HepG2 (cell line): ENCODE measurements around the gene RPL38. TPM values are rescaled to one million over a fixed set of nuclear protein-coding genes. Genes with fewer than 3 reads are reported as not detected.
A peak's percentile ranks its signal among the peaks of the same experiment; 100 is the strongest.

Experiments used
- ATAC-seq: fragments of 200-7000 bp; cut with Tn5 transposase; 3 replicates; pipeline ENCODE4 v1.9.1; 2020; ENCODE audit warnings: mild to moderate bottlenecking, moderate library complexity
- BruUV-seq: library from RNA; stranded (reverse); fragments of 400-500 nt; replicated peaks from 2 replicates; lab custom pipeline; 2021; lab: Mats Ljungman, UMichigan
- CTCF ChIA-PET: fragments of 300-600 bp; formaldehyde crosslinking; extraction: SDS; loops from one replicate; lab custom pipeline; 2021; ENCODE audit warnings: low total read pairs, inconsistent platforms, low intra/inter-chr PET ratio; lab: Yijun Ruan, JAX
- POLR2A ChIA-PET: fragments of 350-600 bp; sonication (Branson Sonifier 250); formaldehyde crosslinking; loops from one replicate; lab custom pipeline; 2020; ENCODE audit warnings: antibody characterized with exemption, inconsistent platforms; lab: Yijun Ruan, JAX
- DNase-seq: peaks from one replicate; pipeline ENCODE4 v3.0.0-alpha.2; 2015; ENCODE audit warnings: low spot score
- FAIRE-seq: peaks from 3 replicates; lab custom pipeline; 2011; peaks lifted over from hg19 to GRCh38; lab: Jason Lieb, UNC
- H2AFZ ChIP-seq: one replicate; pipeline ENCODE4 v1.6.1; 2011; ENCODE audit warnings: low read length, inconsistent platforms
- H3K27ac ChIP-seq: fragments of 300-600 bp; 3 replicates; pipeline ENCODE4 v1.8.0; 2011; ENCODE audit warnings: mixed run types, mild to moderate bottlenecking, mixed read lengths, low read length, inconsistent platforms; ENCODE audit not compliant: insufficient read depth; ENCODE audit errors: extremely low read length
- H3K27me3 ChIP-seq, 2 experiments: fragments of 200-600 bp in 1 of 2; 2 replicates in 1 of 2; 3 replicates in 1 of 2; pipeline versions ENCODE4 v1.6.0 to v1.8.0; 2011; ENCODE audit warnings: low read length in 2 of 2, mild to moderate bottlenecking in 2 of 2, moderate library complexity in 2 of 2, inconsistent platforms in 1 of 2; ENCODE audit not compliant: insufficient read depth in 2 of 2, control insufficient read depth in 1 of 2
- H3K36me3 ChIP-seq, 2 experiments: fragments of 200-600 bp in 1 of 2; replicated peaks in 1 of 2; 2 replicates in 1 of 2; 3 replicates in 1 of 2; pipeline versions ENCODE4 v1.5.1 to v1.8.0; 2011; ENCODE audit warnings: low read length in 2 of 2, inconsistent platforms in 1 of 2; ENCODE audit not compliant: insufficient read depth in 2 of 2, control insufficient read depth in 1 of 2
- H3K4me1 ChIP-seq: 2 replicates; pipeline ENCODE4 v1.5.1; 2012; ENCODE audit warnings: low read length, inconsistent platforms; ENCODE audit not compliant: insufficient read depth
- H3K4me2 ChIP-seq: 2 replicates; pipeline ENCODE4 v1.6.0; 2011; ENCODE audit warnings: low read depth, low read length, inconsistent platforms
- H3K4me3 ChIP-seq, 3 experiments: fragments of 200-600 bp in 1 of 3; sonication (generic), shearing (Covaris generic) in 1 of 3; replicated peaks in 1 of 3; 2 replicates each; pipeline ENCODE4 v1.5.1; 2011 to 2016; ENCODE audit warnings: low read length in 3 of 3, inconsistent platforms in 2 of 3, low read depth in 2 of 3, mild to moderate bottlenecking in 2 of 3, control low read depth in 1 of 3, mixed read lengths in 1 of 3; ENCODE audit not compliant: insufficient read depth in 1 of 3
- H3K79me2 ChIP-seq: one replicate; pipeline ENCODE4 v1.6.1; 2011; ENCODE audit warnings: low read length, inconsistent platforms; ENCODE audit not compliant: insufficient read depth
- H3K9ac ChIP-seq: 2 replicates; pipeline ENCODE4 v1.6.0; 2011; ENCODE audit warnings: mild to moderate bottlenecking, low read depth, low read length, inconsistent platforms; ENCODE audit not compliant: insufficient read depth
- H3K9me3 ChIP-seq: 2 replicates; pipeline ENCODE4 v1.5.1; 2012; ENCODE audit warnings: mild to moderate bottlenecking, low read length
- H4K20me1 ChIP-seq: 2 replicates; pipeline ENCODE4 v1.6.0; 2011; ENCODE audit warnings: inconsistent platforms, mild to moderate bottlenecking, low read length, moderate library complexity; ENCODE audit not compliant: insufficient read depth
- FOSL2 ChIP-seq: sonication (generic); formaldehyde crosslinking; IDR thresholded peaks from 2 replicates; pipeline ENCODE4 v1.4.0; 2020; ENCODE audit warnings: missing genetic modification reagents
- FOXO1 ChIP-seq: sonication (generic); formaldehyde crosslinking; IDR thresholded peaks from 2 replicates; pipeline ENCODE4 v1.4.0; 2020; ENCODE audit warnings: missing genetic modification reagents
- MAF1 ChIP-seq: sonication (generic); formaldehyde crosslinking; IDR thresholded peaks from 2 replicates; pipeline ENCODE4 v1.5.0; 2020; ENCODE audit warnings: missing genetic modification reagents, borderline replicate concordance
- MTF2 ChIP-seq: sonication (generic); formaldehyde crosslinking; IDR thresholded peaks from 2 replicates; pipeline ENCODE4 v1.5.0; 2020; ENCODE audit warnings: missing genetic modification reagents, borderline replicate concordance
- PHF21A ChIP-seq: sonication (generic); formaldehyde crosslinking; IDR thresholded peaks from 2 replicates; pipeline ENCODE4 v1.5.0; 2020; ENCODE audit warnings: mild to moderate bottlenecking, missing genetic modification reagents
- RARA ChIP-seq: IDR thresholded peaks from 2 replicates; pipeline ENCODE4 v1.6.1; 2016; ENCODE audit warnings: missing genetic modification reagents, missing compliant biosample characterization
- WGBS: methylation state at CpG from one replicate; pipeline ENCODE4 v1.1.6; 2017; ENCODE audit warnings: low lambda C conversion rate; 5-methylcytosine and 5-hydroxymethylcytosine counted together
- in situ Hi-C: cut with HindIII; loops from 2 replicates; pipeline ENCODE4 v1.10.0; 2017; ENCODE audit warnings: low pct_unique_long_range_greater_than_20kb; ENCODE audit not compliant: extremely low pct_ligation_motif_present
- intact Hi-C: fragments of 100-400 bp; cut with micrococcal nuclease; formaldehyde crosslinking; loops from one replicate; pipeline ENCODE4 v1.10.0; 2022; ENCODE audit not compliant: unreplicated experiment
- polyA plus RNA-seq, 8 experiments: library from polyadenylated mRNA; depleted of rRNA in 3 of 8; stranded (reverse) in 7 of 8; unstranded in 1 of 8; fragments of >200 nt; fragmentation: Illumina TruSeq in 4 of 8; extraction: Trizol in 4 of 8; gene quantifications; 2 replicates each; pipeline versions ENCODE4 v1.2.1 to v1.2.3, GENCODE V29; 2011 to 2016; ENCODE audit warnings: low read depth in 4 of 8, missing spikeins in 1 of 8, mixed read lengths in 1 of 8; ENCODE audit not compliant: insufficient read depth in 1 of 8
- total RNA-seq, 5 experiments: library from RNA; depleted of rRNA; stranded (reverse); fragments of >200 nt; fragmentation: Illumina TruSeq; extraction: Trizol; gene quantifications; 2 replicates each; pipeline ENCODE4 v1.2.3, GENCODE V29; 2016; ENCODE audit warnings: low read depth in 1 of 5
- TF ChIP-seq, protein P1 (sequence below): sonication (generic); formaldehyde crosslinking; IDR thresholded peaks from 2 replicates; pipeline ENCODE4 v1.4.0; 2020; ENCODE audit warnings: missing genetic modification reagents

The RPL38 gene
- total and polyA plus RNA-seq, 2 of the 13 experiments (the other 11 are each of a cell fraction or from before 2014, with no cell fraction given) = 2,370 to 2,372 TPM

DNA sequence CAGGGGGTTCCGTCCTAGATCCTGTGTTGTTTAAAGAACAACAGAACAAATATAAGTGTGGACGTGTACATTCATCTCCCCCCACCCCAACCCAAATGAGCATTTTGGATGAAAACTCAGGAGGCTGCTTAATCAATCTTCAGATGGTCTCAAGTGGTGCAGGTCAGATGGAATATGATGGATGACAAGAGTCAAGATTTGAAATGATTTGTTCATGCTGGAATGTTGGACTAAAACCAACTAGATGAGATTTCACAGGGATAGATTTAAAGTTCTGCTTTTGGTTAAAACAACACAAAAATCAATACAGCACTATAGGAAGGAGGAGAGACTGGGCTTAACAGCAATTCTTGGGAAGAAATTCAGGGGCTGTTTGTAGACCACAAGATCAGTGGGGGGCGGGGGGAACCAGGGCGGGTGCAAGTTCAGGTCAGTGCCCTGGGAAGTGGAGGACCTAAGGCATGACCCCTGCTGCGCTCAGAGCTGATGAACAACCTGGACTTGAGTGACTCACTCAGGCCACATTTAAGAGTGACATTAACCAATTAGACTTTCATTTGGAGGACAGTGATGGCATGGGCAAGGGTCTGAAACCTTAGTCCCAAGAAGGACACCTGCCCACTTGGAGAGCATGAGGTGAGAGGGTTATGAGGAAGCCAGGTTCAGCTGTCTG, 25.0 kb downstream of the RPL38 start:
- Histone ChIP-seq H3K4me1 (0 out of 2 replicates have a peak, but pooled peaks cover 10% of the 10 kb centered on the region), H3K9ac (no peak overlapping the region), H3K4me3 (no peak overlapping the region), H3K4me2 (no peak overlapping the region), H3K36me3 (no peaks in the 10 kb centered on the region), H3K79me2 (no peaks in the 10 kb centered on the region), H3K27ac (no peak overlapping the region), H2AFZ (no peak overlapping the region), H3K9me3 (no peaks in the 10 kb centered on the region), H3K27me3 (peaks cover 0 to 4% of the 10 kb centered on the region in 2 experiments; a peak in 1 of 5 replicates), H4K20me1 (no peaks in the 10 kb centered on the region)
- FAIRE-seq (no peak), DNase-seq (no peak), ATAC-seq (no peak)
- ChIA-PET CTCF (no interaction called here), POLR2A (no interaction called here)
- WGBS = 13% methylated on average over 5 of the region's 5 CpGs
- TF ChIP-seq MAF1 = no peak
- no peak for TF ChIP-seq MTF2 (CRISPR knock-in tag)
- TF ChIP-seq PHF21A = no peak
- no peak for TF ChIP-seq FOXO1 (CRISPR knock-in tag)
- TF ChIP-seq FOSL2 (CRISPR knock-in tag) = 0 out of 2 replicates have a peak, but pooled peaks have one; percentile 9
- TF ChIP-seq RARA (CRISPR knock-in tag) = peak; percentile 52; the same call in 1 of the 2 replicates
- TF ChIP-seq, protein P1, sequence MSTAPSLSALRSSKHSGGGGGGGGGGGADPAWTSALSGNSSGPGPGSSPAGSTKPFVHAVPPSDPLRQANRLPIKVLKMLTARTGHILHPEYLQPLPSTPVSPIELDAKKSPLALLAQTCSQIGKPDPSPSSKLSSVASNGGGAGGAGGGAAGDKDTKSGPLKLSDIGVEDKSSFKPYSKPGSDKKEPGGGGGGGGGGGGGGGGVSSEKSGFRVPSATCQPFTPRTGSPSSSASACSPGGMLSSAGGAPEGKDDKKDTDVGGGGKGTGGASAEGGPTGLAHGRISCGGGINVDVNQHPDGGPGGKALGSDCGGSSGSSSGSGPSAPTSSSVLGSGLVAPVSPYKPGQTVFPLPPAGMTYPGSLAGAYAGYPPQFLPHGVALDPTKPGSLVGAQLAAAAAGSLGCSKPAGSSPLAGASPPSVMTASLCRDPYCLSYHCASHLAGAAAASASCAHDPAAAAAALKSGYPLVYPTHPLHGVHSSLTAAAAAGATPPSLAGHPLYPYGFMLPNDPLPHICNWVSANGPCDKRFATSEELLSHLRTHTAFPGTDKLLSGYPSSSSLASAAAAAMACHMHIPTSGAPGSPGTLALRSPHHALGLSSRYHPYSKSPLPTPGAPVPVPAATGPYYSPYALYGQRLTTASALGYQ = no peak
- no TSS peak for BruUV-seq
- intact Hi-C loops (no loop called here), in situ Hi-C loops (no loop called here)
